HEK293 (cell line): ENCODE results near the gene ARR3.

Source experiments
- ZBTB7A ChIP-seq: fragments of 450-650 bp; formaldehyde crosslinking; IDR thresholded peaks from 2 replicates; pipeline ENCODE4 v1.5.1; 2016; ENCODE audit warnings: low read depth, missing biosample characterization, missing genetic modification characterization
- ZFP3 ChIP-seq: fragments of 450-650 bp; formaldehyde crosslinking; IDR thresholded peaks from 2 replicates; pipeline ENCODE4 v1.5.1; 2016; ENCODE audit warnings: low read depth, missing biosample characterization, missing genetic modification characterization
- ZNF174 ChIP-seq: fragments of 450-650 bp; formaldehyde crosslinking; IDR thresholded peaks from 2 replicates; pipeline ENCODE4 v1.5.0; 2017; ENCODE audit warnings: missing biosample characterization, mild to moderate bottlenecking, missing genetic modification characterization
- ZNF350 ChIP-seq: fragments of 450-650 bp; formaldehyde crosslinking; IDR thresholded peaks from 2 replicates; pipeline ENCODE4 v1.5.0; 2017; ENCODE audit warnings: missing biosample characterization, mild to moderate bottlenecking, missing genetic modification characterization
- ZNF558 ChIP-seq: fragments of 450-650 bp; formaldehyde crosslinking; IDR thresholded peaks from 2 replicates; pipeline ENCODE4 v1.5.1; 2016; ENCODE audit warnings: missing biosample characterization, missing genetic modification characterization
- ZNF585B ChIP-seq: fragments of 450-650 bp; formaldehyde crosslinking; IDR thresholded peaks from 2 replicates; pipeline ENCODE4 v1.5.1; 2016; ENCODE audit warnings: missing biosample characterization, missing genetic modification characterization
- ZNF76 ChIP-seq: fragments of 450-650 bp; formaldehyde crosslinking; IDR thresholded peaks from 2 replicates; pipeline ENCODE4; 2016; ENCODE audit warnings: low read depth, missing biosample characterization, missing genetic modification characterization, borderline replicate concordance
- TF ChIP-seq, protein P1 (sequence below): fragments of 450-650 bp; formaldehyde crosslinking; IDR thresholded peaks from 2 replicates; pipeline ENCODE4 v1.5.1; 2016; ENCODE audit warnings: missing biosample characterization, missing genetic modification characterization
- TF ChIP-seq, protein P2 (sequence below): fragments of 450-650 bp; formaldehyde crosslinking; IDR thresholded peaks from 2 replicates; pipeline ENCODE4 v1.5.1; 2016; ENCODE audit warnings: missing biosample characterization, missing genetic modification characterization
- TF ChIP-seq, protein P3 (sequence below): fragments of 450-650 bp; formaldehyde crosslinking; IDR thresholded peaks from 2 replicates; pipeline ENCODE4 v1.5.1; 2016; ENCODE audit warnings: missing biosample characterization, missing genetic modification characterization, low read depth
- TF ChIP-seq, protein P4 (sequence below): fragments of 450-650 bp; formaldehyde crosslinking; IDR thresholded peaks from 2 replicates; pipeline ENCODE4 v1.5.1; 2016; ENCODE audit warnings: missing biosample characterization, missing genetic modification characterization
- TF ChIP-seq, protein P5 (sequence below): fragments of 450-650 bp; formaldehyde crosslinking; IDR thresholded peaks from 2 replicates; pipeline ENCODE4 v1.5.1; 2016; ENCODE audit warnings: missing biosample characterization, missing genetic modification characterization
- TF ChIP-seq, protein P6 (sequence below): fragments of 450-650 bp; formaldehyde crosslinking; IDR thresholded peaks from 2 replicates; pipeline ENCODE4 v1.5.1; 2017; ENCODE audit warnings: missing biosample characterization, mild to moderate bottlenecking, missing genetic modification characterization, moderate library complexity

DNA sequence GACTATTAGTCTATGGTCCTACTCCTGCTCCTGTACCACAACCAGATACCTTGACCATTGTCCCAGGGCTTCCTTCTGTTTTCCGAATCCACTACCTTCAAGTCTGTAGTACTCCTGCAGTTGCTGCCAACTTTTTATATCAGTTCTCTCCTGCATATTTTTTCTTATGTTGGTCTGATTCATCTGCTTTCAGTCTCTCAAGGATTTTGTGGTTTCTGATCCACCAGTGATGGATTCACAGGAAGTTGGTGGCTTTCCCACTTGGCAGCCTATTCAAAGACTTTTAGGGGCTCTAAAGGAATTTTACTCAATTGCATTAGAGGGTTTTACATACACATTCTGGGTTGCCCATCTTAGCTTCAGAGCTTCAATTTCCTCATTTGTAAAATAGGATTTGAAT, 45.4 kb downstream of the ARR3 start:
- no peak for TF ChIP-seq ZNF585B
- TF ChIP-seq, protein P1, sequence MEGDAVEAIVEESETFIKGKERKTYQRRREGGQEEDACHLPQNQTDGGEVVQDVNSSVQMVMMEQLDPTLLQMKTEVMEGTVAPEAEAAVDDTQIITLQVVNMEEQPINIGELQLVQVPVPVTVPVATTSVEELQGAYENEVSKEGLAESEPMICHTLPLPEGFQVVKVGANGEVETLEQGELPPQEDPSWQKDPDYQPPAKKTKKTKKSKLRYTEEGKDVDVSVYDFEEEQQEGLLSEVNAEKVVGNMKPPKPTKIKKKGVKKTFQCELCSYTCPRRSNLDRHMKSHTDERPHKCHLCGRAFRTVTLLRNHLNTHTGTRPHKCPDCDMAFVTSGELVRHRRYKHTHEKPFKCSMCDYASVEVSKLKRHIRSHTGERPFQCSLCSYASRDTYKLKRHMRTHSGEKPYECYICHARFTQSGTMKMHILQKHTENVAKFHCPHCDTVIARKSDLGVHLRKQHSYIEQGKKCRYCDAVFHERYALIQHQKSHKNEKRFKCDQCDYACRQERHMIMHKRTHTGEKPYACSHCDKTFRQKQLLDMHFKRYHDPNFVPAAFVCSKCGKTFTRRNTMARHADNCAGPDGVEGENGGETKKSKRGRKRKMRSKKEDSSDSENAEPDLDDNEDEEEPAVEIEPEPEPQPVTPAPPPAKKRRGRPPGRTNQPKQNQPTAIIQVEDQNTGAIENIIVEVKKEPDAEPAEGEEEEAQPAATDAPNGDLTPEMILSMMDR, result no peak
- TF ChIP-seq ZNF174 (tag by site-specific recombination), result no peak
- TF ChIP-seq, protein P2, sequence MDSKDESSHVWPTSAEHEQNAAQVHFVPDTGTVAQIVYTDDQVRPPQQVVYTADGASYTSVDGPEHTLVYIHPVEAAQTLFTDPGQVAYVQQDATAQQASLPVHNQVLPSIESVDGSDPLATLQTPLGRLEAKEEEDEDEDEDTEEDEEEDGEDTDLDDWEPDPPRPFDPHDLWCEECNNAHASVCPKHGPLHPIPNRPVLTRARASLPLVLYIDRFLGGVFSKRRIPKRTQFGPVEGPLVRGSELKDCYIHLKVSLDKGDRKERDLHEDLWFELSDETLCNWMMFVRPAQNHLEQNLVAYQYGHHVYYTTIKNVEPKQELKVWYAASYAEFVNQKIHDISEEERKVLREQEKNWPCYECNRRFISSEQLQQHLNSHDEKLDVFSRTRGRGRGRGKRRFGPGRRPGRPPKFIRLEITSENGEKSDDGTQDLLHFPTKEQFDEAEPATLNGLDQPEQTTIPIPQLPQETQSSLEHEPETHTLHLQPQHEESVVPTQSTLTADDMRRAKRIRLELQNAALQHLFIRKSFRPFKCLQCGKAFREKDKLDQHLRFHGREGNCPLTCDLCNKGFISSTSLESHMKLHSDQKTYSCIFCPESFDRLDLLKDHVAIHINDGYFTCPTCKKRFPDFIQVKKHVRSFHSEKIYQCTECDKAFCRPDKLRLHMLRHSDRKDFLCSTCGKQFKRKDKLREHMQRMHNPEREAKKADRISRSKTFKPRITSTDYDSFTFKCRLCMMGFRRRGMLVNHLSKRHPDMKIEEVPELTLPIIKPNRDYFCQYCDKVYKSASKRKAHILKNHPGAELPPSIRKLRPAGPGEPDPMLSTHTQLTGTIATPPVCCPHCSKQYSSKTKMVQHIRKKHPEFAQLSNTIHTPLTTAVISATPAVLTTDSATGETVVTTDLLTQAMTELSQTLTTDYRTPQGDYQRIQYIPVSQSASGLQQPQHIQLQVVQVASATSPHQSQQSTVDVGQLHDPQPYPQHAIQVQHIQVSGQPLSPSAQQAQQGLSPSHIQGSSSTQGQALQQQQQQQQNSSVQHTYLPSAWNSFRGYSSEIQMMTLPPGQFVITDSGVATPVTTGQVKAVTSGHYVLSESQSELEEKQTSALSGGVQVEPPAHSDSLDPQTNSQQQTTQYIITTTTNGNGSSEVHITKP (tag by site-specific recombination), result no peak
- TF ChIP-seq ZNF76 (tag by site-specific recombination), result no peak
- no peak for TF ChIP-seq ZNF558
- TF ChIP-seq ZNF350 (tag by site-specific recombination), result no peak
- TF ChIP-seq ZBTB7A (tag by site-specific recombination), result no peak
- TF ChIP-seq, protein P3, sequence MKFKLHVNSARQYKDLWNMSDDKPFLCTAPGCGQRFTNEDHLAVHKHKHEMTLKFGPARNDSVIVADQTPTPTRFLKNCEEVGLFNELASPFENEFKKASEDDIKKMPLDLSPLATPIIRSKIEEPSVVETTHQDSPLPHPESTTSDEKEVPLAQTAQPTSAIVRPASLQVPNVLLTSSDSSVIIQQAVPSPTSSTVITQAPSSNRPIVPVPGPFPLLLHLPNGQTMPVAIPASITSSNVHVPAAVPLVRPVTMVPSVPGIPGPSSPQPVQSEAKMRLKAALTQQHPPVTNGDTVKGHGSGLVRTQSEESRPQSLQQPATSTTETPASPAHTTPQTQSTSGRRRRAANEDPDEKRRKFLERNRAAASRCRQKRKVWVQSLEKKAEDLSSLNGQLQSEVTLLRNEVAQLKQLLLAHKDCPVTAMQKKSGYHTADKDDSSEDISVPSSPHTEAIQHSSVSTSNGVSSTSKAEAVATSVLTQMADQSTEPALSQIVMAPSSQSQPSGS (tag by site-specific recombination), result no peak
- TF ChIP-seq, protein P4, sequence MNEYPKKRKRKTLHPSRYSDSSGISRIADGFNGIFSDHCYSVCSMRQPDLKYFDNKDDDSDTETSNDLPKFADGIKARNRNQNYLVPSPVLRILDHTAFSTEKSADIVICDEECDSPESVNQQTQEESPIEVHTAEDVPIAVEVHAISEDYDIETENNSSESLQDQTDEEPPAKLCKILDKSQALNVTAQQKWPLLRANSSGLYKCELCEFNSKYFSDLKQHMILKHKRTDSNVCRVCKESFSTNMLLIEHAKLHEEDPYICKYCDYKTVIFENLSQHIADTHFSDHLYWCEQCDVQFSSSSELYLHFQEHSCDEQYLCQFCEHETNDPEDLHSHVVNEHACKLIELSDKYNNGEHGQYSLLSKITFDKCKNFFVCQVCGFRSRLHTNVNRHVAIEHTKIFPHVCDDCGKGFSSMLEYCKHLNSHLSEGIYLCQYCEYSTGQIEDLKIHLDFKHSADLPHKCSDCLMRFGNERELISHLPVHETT (tag by site-specific recombination), result no peak
- TF ChIP-seq, protein P5, sequence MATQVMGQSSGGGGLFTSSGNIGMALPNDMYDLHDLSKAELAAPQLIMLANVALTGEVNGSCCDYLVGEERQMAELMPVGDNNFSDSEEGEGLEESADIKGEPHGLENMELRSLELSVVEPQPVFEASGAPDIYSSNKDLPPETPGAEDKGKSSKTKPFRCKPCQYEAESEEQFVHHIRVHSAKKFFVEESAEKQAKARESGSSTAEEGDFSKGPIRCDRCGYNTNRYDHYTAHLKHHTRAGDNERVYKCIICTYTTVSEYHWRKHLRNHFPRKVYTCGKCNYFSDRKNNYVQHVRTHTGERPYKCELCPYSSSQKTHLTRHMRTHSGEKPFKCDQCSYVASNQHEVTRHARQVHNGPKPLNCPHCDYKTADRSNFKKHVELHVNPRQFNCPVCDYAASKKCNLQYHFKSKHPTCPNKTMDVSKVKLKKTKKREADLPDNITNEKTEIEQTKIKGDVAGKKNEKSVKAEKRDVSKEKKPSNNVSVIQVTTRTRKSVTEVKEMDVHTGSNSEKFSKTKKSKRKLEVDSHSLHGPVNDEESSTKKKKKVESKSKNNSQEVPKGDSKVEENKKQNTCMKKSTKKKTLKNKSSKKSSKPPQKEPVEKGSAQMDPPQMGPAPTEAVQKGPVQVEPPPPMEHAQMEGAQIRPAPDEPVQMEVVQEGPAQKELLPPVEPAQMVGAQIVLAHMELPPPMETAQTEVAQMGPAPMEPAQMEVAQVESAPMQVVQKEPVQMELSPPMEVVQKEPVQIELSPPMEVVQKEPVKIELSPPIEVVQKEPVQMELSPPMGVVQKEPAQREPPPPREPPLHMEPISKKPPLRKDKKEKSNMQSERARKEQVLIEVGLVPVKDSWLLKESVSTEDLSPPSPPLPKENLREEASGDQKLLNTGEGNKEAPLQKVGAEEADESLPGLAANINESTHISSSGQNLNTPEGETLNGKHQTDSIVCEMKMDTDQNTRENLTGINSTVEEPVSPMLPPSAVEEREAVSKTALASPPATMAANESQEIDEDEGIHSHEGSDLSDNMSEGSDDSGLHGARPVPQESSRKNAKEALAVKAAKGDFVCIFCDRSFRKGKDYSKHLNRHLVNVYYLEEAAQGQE (tag by site-specific recombination), result no peak
- TF ChIP-seq, protein P6, sequence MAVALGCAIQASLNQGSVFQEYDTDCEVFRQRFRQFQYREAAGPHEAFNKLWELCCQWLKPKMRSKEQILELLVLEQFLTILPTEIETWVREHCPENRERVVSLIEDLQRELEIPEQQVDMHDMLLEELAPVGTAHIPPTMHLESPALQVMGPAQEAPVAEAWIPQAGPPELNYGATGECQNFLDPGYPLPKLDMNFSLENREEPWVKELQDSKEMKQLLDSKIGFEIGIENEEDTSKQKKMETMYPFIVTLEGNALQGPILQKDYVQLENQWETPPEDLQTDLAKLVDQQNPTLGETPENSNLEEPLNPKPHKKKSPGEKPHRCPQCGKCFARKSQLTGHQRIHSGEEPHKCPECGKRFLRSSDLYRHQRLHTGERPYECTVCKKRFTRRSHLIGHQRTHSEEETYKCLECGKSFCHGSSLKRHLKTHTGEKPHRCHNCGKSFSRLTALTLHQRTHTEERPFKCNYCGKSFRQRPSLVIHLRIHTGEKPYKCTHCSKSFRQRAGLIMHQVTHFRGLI, result no peak
- no peak for TF ChIP-seq ZFP3 (tag by site-specific recombination)
